Stimulated activated memory B cell treated with anti-CD40 and anti-IgM and Interleukin-4, amounts not matched to agents 10 μg/mL and 1 μg/mL and 100 μg/mL, for 72 hours (primary cell): ENCODE results near the gene CA10.
A peak's percentile ranks its signal among the peaks of the same experiment; 100 is the strongest.

Experiments used
- ATAC-seq: fragments of 150-1000 bp; cut with Tn5 transposase; 2 replicates; pipeline ENCODE4 v1.10.0; 2021
- H3K27ac Mint-ChIP-seq: one replicate; pipeline ENCODE4 v1.8.0; 2022; ENCODE audit warnings: mild to moderate bottlenecking, mixed read lengths
- H3K27me3 Mint-ChIP-seq: one replicate; pipeline ENCODE4 v1.8.0; 2022; ENCODE audit warnings: mixed read lengths
- H3K36me3 Mint-ChIP-seq: one replicate; pipeline ENCODE4 v1.8.0; 2022; ENCODE audit warnings: mixed read lengths
- H3K4me1 Mint-ChIP-seq: one replicate; pipeline ENCODE4 v1.8.0; 2022; ENCODE audit warnings: mixed read lengths
- H3K4me3 Mint-ChIP-seq: one replicate; pipeline ENCODE4 v1.8.0; 2022; ENCODE audit warnings: mild to moderate bottlenecking, moderate library complexity, mixed read lengths
- H3K9me3 Mint-ChIP-seq: one replicate; pipeline ENCODE4 v1.8.0; 2022; ENCODE audit warnings: mixed read lengths

The CA10 gene

DNA sequence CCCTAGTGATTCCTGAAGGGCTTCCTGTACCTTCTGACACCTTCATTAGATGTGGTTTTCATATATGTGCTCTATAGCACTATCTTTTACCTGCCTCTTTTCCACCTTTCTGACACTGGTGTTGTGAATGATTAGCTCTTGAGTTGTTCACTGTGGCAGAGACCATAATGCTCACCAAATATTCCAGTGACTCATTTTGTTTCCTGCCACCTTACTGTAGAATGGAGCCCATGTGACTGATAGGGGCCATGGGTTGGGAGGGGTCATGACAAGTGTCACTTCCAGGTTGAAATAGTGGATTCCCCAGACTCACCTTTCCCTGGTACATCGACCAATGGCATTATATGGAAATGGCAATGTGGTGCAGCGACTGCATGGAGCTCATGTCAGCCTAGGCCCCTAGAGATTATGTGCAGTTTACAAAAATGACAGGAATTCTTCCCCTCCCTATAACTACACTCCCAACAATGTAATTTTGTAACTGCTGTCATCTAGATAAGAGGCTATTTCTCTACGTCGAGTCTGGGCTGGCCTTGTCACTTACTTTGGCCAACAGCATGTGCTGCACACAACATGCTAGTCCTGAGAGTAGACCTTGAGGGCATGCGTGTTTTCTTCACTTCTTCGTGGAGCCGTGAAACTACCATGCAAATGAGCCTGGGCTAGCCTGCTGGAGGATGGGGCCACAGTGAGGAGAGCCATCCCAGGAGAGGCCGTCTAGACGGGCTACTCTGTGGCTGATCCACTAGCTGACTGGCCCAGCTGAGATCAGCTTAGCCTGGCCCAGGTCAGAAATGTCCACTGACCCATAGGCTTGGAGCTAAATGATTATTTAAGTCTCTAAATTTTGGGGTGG is 409.5 kb downstream of the CA10 start:
- Mint-ChIP-seq H3K9me3 (no peaks in the 10 kb centered on the region), H3K4me3 (no peak overlapping the region), H3K27me3 (no peaks in the 10 kb centered on the region), H3K4me1 (no peaks in the 10 kb centered on the region), H3K27ac (no peak overlapping the region), H3K36me3 (no peaks in the 10 kb centered on the region)
- ATAC-seq = no peak

GRCh38 chr17:51746421-51746820 is 412.1 kb downstream of the CA10 start:
- ATAC-seq = no peak
- H3K4me3 Mint-ChIP-seq = no peak overlapping the region
- no peak overlapping the region for H3K27ac Mint-ChIP-seq
- H3K9me3 Mint-ChIP-seq = no peaks in the 10 kb centered on the region
- no peaks in the 10 kb centered on the region for H3K27me3 Mint-ChIP-seq
- H3K4me1 Mint-ChIP-seq = no peaks in the 10 kb centered on the region
- H3K36me3 Mint-ChIP-seq = no peaks in the 10 kb centered on the region

DNA sequence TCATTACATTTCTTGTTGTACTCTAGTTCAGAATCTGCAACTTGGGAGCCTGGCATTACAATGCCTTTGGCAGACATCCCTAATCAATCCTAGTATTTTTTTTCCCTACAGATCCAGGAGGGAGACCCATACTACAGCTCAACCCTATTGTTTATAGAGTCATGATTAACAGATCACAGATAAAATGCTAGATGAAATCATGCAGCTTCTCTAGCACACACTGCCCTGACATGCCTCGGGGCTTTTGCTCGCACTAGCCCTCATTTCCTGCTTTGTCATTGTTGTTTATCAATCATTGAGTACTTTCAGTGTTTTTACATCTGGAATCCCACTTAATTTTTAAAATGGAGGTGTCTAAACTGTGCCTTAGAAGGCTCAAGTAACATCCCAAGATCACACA is 412.5 kb downstream of the CA10 start:
- Mint-ChIP-seq H3K27me3 (no peaks in the 10 kb centered on the region), H3K9me3 (no peaks in the 10 kb centered on the region), H3K36me3 (no peaks in the 10 kb centered on the region), H3K27ac (no peak overlapping the region), H3K4me1 (no peaks in the 10 kb centered on the region), H3K4me3 (no peak overlapping the region)
- no peak for ATAC-seq

DNA sequence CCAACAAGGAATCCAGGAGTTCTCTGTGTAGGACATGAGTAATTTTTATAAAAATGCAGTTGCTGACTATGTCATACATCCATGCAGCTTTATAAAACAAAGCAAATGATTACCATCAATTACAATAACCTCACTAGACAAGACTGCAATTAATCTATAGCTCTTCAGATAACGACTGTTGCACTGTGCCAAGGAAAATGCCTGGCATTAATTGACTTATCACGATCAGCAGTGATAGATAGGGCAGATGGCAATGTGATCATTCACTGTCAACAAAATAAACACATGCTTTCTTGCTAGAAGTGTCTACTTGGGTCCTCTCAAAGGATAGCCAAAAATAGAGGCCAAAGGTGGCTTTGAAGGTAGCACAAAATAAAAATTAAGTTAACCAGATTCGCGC is 415.0 kb downstream of the CA10 start:
- H3K27ac Mint-ChIP-seq = no peak overlapping the region
- no peak for ATAC-seq
- H3K4me3 Mint-ChIP-seq = no peak overlapping the region
- H3K4me1 Mint-ChIP-seq = no peaks in the 10 kb centered on the region
- no peaks in the 10 kb centered on the region for H3K36me3 Mint-ChIP-seq
- no peaks in the 10 kb centered on the region for H3K9me3 Mint-ChIP-seq
- no peaks in the 10 kb centered on the region for H3K27me3 Mint-ChIP-seq

DNA sequence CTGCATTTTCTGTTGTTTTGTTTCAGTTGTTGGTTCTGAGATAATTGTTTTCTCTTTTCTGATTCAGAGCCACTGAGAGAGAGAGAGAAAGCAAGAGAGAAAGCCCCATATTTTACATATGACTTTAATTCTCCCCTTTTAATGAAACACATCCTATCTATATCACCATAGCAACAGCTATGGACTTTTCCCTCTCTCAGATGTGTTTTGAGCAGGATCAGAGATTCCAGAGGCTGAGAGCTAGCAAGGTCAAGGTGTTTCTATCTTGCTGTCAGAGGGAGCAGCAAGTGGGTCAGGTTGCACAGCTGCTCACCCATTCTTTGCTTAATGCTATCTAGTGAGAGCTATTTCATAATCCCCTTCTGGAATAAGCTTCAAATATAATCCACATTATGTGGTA is 415.9 kb downstream of the CA10 start:
- H3K9me3 Mint-ChIP-seq = no peaks in the 10 kb centered on the region
- H3K4me3 Mint-ChIP-seq = no peak overlapping the region
- ATAC-seq = no peak
- no peaks in the 10 kb centered on the region for H3K27me3 Mint-ChIP-seq
- H3K27ac Mint-ChIP-seq = no peak overlapping the region
- H3K4me1 Mint-ChIP-seq = no peaks in the 10 kb centered on the region
- no peaks in the 10 kb centered on the region for H3K36me3 Mint-ChIP-seq

DNA sequence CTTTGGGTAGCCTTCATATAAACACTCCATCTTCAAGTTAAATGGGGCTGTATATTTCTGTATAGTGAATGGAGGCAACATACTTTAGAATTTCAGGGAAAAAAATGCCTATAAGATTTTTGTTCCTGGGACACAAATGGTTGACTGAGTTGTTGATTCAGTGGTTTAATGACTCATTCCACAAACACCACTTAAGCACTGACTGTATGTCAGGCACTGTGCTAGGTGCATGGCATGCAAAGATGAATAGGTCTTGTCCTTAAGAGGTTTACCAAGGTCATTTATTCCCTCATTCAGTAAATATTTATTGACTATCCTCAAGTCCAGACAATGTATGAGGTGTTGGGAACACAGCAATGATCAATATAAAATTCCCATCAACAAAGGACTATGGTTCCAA is 417.1 kb downstream of the CA10 start:
- H3K4me3 Mint-ChIP-seq = no peak overlapping the region
- H3K36me3 Mint-ChIP-seq = no peaks in the 10 kb centered on the region
- H3K27me3 Mint-ChIP-seq = no peaks in the 10 kb centered on the region
- no peak for ATAC-seq
- no peaks in the 10 kb centered on the region for H3K9me3 Mint-ChIP-seq
- no peaks in the 10 kb centered on the region for H3K4me1 Mint-ChIP-seq
- H3K27ac Mint-ChIP-seq = no peak overlapping the region

DNA sequence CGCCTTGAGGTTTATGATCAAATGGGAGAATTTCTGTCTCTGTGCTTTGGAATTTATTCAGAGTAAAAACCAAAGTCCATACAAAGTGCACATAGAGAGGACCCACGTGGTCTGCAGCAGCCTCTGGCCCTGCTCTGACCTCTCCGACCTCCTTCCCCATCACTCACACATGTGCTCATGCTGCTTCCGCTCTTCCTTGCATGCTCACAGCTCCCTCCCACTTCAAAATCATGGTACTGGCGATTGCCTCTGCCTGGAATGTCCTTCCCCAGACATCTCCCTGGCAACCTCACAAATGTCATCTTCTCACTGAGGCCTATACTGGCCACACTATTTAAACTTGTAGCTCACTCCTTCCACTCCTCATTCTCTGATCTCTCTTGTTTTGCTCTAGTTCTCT is 418.0 kb downstream of the CA10 start:
- ATAC-seq = no peak
- Mint-ChIP-seq H3K27me3 (no peaks in the 10 kb centered on the region), H3K4me1 (no peaks in the 10 kb centered on the region), H3K27ac (no peak overlapping the region), H3K36me3 (no peaks in the 10 kb centered on the region), H3K9me3 (no peaks in the 10 kb centered on the region), H3K4me3 (no peak overlapping the region)

- Mint-ChIP-seq H3K4me1 (no peaks in the 10 kb centered on the region), H3K27ac (no peak overlapping the region), H3K9me3 (no peaks in the 10 kb centered on the region), H3K4me3 (no peak overlapping the region), H3K27me3 (peaks cover 2% of the 10 kb centered on the region), H3K36me3 (no peaks in the 10 kb centered on the region)
- ATAC-seq = no peak
Measured at GRCh38 chr17:51739245-51739886, 419.1 kb downstream of the CA10 start.

DNA sequence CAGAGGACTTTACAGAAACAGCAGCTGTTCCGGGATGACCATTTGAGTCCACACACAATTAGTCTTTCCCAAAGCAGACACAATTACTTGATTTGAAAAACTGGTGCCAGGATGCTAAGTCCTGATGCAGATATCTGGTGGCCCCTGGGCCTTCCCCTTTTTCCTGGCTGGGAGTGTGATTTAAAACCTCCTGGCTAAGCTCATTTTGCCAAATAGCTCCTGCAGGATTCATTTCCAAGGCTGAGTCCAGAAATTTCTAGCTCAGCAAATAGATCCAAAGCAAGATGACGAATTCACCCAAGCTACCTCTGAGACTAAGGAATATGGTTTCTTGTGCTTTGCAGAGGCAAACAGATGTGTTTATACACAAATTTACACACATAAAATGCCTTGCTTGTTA is 422.2 kb downstream of the CA10 start:
- H3K9me3 Mint-ChIP-seq = no peaks in the 10 kb centered on the region
- peaks cover 17% of the 10 kb centered on the region for H3K27me3 Mint-ChIP-seq
- no peaks in the 10 kb centered on the region for H3K36me3 Mint-ChIP-seq
- no peak for ATAC-seq
- no peak overlapping the region for H3K4me3 Mint-ChIP-seq
- H3K4me1 Mint-ChIP-seq = no peaks in the 10 kb centered on the region
- H3K27ac Mint-ChIP-seq = no peak overlapping the region

GRCh38 chr17:51734976-51735375 is 423.5 kb downstream of the CA10 start:
- H3K27me3 Mint-ChIP-seq = peaks cover 17% of the 10 kb centered on the region
- ATAC-seq = no peak
- no peaks in the 10 kb centered on the region for H3K4me1 Mint-ChIP-seq
- H3K36me3 Mint-ChIP-seq = no peaks in the 10 kb centered on the region
- H3K27ac Mint-ChIP-seq = no peak overlapping the region
- no peak overlapping the region for H3K4me3 Mint-ChIP-seq
- no peaks in the 10 kb centered on the region for H3K9me3 Mint-ChIP-seq

GRCh38 chr17:51734462-51734861 is 424.1 kb downstream of the CA10 start:
- H3K27ac Mint-ChIP-seq = no peak overlapping the region
- no peaks in the 10 kb centered on the region for H3K4me1 Mint-ChIP-seq
- ATAC-seq = no peak
- no peaks in the 10 kb centered on the region for H3K9me3 Mint-ChIP-seq
- no peak overlapping the region for H3K4me3 Mint-ChIP-seq
- no peaks in the 10 kb centered on the region for H3K36me3 Mint-ChIP-seq
- peaks cover 17% of the 10 kb centered on the region for H3K27me3 Mint-ChIP-seq

DNA sequence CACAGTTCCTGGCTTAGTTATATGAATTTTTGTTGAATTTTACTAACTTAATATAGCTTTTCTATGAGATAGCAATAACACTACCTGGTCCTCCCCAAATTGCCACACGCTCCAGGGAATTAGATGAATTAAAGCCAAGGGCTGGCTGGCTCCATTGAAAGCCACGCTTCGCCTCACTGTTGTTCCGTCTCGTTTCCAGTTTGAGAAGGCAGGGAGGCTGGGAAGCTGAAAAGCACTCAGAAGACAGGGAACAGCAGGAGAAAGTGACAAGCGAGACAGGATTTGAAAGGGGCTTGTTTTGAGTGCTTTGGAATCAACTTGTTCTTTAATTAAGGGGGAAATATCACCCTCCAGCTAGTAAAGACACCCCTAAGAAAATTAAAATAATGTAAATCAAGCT is 425.3 kb downstream of the CA10 start:
- H3K4me1 Mint-ChIP-seq = no peaks in the 10 kb centered on the region
- H3K4me3 Mint-ChIP-seq = no peak overlapping the region
- no peak overlapping the region for H3K27ac Mint-ChIP-seq
- ATAC-seq = no peak
- no peaks in the 10 kb centered on the region for H3K36me3 Mint-ChIP-seq
- no peaks in the 10 kb centered on the region for H3K9me3 Mint-ChIP-seq
- H3K27me3 Mint-ChIP-seq = peaks cover 25% of the 10 kb centered on the region

GRCh38 chr17:51731941-51732722 is 426.4 kb downstream of the CA10 start:
- ATAC-seq = no peak
- no peaks in the 10 kb centered on the region for H3K36me3 Mint-ChIP-seq
- no peak overlapping the region for H3K27ac Mint-ChIP-seq
- H3K27me3 Mint-ChIP-seq = peaks cover 25% of the 10 kb centered on the region
- no peaks in the 10 kb centered on the region for H3K4me1 Mint-ChIP-seq
- H3K4me3 Mint-ChIP-seq = no peak overlapping the region
- H3K9me3 Mint-ChIP-seq = no peaks in the 10 kb centered on the region

DNA sequence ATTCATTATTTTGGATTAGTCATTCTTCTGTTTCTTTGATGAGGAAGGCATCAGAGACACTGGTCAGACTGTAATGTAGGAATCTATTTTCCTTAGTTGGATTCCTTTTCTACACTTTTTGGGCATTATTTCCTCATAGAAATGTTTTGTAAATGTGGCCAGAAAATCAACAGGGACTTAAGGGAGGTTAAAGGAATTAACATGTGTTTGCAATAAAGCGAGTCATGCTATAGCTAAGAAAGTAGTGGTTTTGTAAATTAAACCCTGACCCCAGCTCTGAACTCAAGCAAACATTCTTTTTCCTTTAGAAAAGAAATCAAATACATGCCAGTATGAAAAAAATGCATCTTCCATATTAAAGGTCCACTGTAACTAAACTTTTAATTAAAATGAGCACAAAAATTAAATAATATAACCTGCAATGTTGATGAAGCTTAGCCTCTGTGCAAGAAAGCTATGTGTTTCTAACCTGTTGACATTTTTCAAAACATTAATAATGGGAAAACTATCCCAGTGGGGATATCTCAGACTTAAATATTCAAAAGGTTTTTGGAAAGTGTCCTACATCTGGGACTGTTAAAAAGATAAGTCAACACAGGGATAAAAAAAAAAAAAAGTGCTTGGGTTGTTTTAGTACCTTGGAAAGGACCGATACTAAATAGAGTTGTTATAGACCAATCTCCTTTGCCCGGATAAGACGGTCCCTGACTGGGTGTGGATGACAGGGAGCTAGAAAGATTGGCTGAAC is 428.0 kb downstream of the CA10 start:
- no peaks in the 10 kb centered on the region for H3K9me3 Mint-ChIP-seq
- no peak overlapping the region for H3K27ac Mint-ChIP-seq
- H3K4me3 Mint-ChIP-seq = no peak overlapping the region
- peaks cover under 1% of the 10 kb centered on the region for H3K4me1 Mint-ChIP-seq
- no peaks in the 10 kb centered on the region for H3K36me3 Mint-ChIP-seq
- no peak for ATAC-seq
- peaks cover 25% of the 10 kb centered on the region for H3K27me3 Mint-ChIP-seq

DNA sequence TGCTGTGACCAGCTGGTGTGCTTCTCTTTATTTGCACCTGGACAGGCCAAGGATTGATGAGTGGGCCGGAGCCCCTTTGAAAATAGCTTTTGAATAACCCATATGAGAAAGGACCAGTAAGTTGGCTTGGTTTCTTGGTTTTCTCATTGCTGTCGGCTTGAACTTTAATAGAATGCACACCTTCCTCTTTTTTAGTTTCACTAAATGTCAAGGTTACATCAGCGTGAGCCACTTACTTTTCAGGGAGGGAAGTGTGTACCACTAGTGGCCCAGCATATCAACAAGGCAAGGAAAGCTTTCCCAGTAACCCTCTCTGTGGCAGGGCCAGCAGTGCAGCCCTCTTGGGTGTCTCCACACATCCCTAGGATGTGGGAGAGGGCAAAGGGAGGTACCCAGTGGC is 433.3 kb downstream of the CA10 start:
- Mint-ChIP-seq H3K27me3 (peaks cover 8% of the 10 kb centered on the region), H3K4me1 (peaks cover 6% of the 10 kb centered on the region), H3K9me3 (peaks cover 7% of the 10 kb centered on the region), H3K36me3 (no peaks in the 10 kb centered on the region), H3K27ac (no peak overlapping the region), H3K4me3 (no peak overlapping the region)
- ATAC-seq = peak; percentile 64
